Activated T-helper 1 cell treated with anti-CD3 and anti-CD28 coated beads, Interleukin-2, amount 50 U/mL, for 16 hours (primary cell): ENCODE results near the gene ACAN.
"Not testable (repeated sequence)": the region's sequence is repeated elsewhere in the genome, so short reads cannot be mapped to it uniquely, and the experiment has no call there.

Experiments
- DNase-seq, 2 donors: peaks; one replicate each; pipeline ENCODE4 v3.0.0-alpha.2; 2020; ENCODE audit warnings: low read depth in 1 of 2, low spot score in 1 of 2

Gene ACAN

DNA sequence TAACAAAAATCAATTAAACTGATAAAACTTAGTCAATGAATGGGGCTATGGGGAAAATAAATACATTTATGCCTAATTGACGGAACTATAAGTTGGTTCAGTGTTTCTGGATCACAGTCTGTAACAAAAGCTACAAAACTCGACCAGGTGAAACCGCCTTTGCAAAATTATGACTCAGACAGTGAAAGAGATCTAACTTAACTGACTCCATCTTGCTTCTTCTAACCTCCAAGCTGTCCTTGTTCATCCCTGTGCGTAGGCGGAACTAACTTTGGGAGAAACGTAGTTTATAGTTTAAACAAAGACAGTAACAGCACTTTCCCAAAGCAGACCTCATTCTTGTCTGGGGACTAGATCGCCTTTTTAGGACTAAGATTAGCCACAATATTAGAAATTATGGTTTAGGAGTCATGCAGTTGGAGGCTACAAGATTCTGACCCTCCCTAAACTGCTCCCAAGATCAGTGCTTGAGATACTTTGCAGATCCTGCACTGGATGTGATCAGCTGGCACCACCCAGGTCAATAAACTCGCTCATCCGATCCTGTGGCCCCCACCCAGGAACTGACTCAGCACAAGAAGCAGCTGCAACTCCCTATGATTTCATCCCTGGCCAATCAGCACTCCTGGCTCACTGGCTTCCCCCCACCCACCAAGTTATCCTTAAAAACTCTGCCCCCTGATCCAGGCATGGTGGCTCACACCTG, 117.1 kb downstream of the ACAN start:
- DNase-seq, result no peak

DNA sequence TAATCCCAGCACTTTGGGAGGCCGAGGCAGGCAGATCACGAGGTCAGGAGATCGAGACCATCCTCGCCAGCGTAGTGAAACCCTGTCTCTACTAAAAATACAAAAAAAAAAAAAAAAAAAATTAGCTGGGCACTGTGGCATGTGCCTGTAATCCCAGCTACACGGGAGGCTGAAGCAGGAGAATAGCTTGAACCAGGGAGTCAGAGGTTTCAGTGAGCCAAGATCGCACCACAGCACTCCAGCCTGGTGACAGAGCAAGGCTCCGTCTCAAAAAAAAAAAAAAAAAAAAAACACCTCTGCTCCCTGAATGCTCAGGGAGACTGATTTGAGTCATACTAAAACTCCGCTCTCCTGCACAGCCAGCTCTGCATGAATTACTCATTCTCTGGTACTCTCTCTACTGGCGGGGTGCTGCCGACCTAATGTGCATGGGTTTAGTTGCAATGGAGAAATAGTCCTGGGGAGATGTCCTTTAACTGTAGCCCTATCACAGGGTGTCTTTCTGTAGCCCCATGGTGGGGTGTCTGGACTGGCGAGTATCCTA, 117.7 kb downstream of the ACAN start:
- not testable (repeated sequence) for DNase-seq
